Hepatocyte (in vitro differentiated cells): Measurements from ENCODE around the gene WDFY4. TPM values are rescaled to one million over a fixed set of nuclear protein-coding genes. Genes with fewer than 3 reads are reported as not detected.

ENCODE experiments used
- DNase-seq: peaks from one replicate; pipeline ENCODE4 v3.0.0-alpha.2; 2016; ENCODE audit warnings: low spot score
- H2AFZ ChIP-seq: fragments of 200-600 bp; sonication (generic); 2 replicates; pipeline ENCODE4 v1.6.0; 2016; ENCODE audit warnings: antibody characterized with exemption, mild to moderate bottlenecking
- H3K27ac ChIP-seq: fragments of 200-600 bp; sonication (generic); 2 replicates; pipeline ENCODE4 v1.5.1; 2016; ENCODE audit warnings: mild to moderate bottlenecking
- H3K27me3 ChIP-seq: fragments of 200-600 bp; sonication (generic); 2 replicates; pipeline ENCODE4 v1.6.1; 2016
- H3K36me3 ChIP-seq: fragments of 200-600 bp; sonication (generic); replicated peaks from 2 replicates; pipeline ENCODE4 v1.5.1; 2016; ENCODE audit warnings: low read depth; ENCODE audit not compliant: insufficient read depth
- H3K4me1 ChIP-seq: fragments of 200-600 bp; sonication (generic); 2 replicates; pipeline ENCODE4 v1.5.1; 2016; ENCODE audit warnings: mild to moderate bottlenecking, moderate library complexity; ENCODE audit not compliant: insufficient read depth
- H3K4me2 ChIP-seq: fragments of 200-600 bp; sonication (generic); 2 replicates; pipeline ENCODE4 v1.6.0; 2016
- H3K4me3 ChIP-seq: fragments of 200-600 bp; sonication (generic); 2 replicates; pipeline ENCODE4 v1.5.1; 2016; ENCODE audit warnings: mild to moderate bottlenecking
- H3K79me2 ChIP-seq: fragments of 200-600 bp; sonication (generic); 2 replicates; pipeline ENCODE4 v1.6.0; 2017; ENCODE audit warnings: mild to moderate bottlenecking
- H3K9me2 ChIP-seq: fragments of 200-600 bp; sonication (generic); replicated peaks from 2 replicates; pipeline ENCODE4 v1.6.0; 2017; ENCODE audit warnings: mild to moderate bottlenecking; ENCODE audit not compliant: insufficient read depth
- H3K9me3 ChIP-seq: fragments of 200-600 bp; sonication (generic); 2 replicates; pipeline ENCODE4 v1.5.1; 2016; ENCODE audit warnings: low read depth, mild to moderate bottlenecking
- H4K20me1 ChIP-seq: fragments of 200-600 bp; sonication (generic); 2 replicates; pipeline ENCODE4 v1.6.0; 2016; ENCODE audit warnings: mild to moderate bottlenecking; ENCODE audit not compliant: insufficient read depth, poor library complexity, severe bottlenecking
- CTCF ChIP-seq: fragments of 200-600 bp; sonication (generic); IDR thresholded peaks from 2 replicates; pipeline ENCODE4 v1.5.1; 2016; ENCODE audit warnings: antibody characterized with exemption, mild to moderate bottlenecking; ENCODE audit not compliant: poor library complexity
- EZH2 ChIP-seq: fragments of 200-600 bp; sonication (generic); IDR thresholded peaks from 2 replicates; pipeline ENCODE4 v1.6.1; 2016; ENCODE audit warnings: antibody characterized with exemption, mild to moderate bottlenecking, borderline replicate concordance
- EZH2phosphoT487 ChIP-seq: fragments of 200-600 bp; sonication (generic); IDR thresholded peaks from one replicate; pipeline ENCODE4 v1.6.1; 2018; ENCODE audit warnings: antibody characterized with exemption, mild to moderate bottlenecking, low read depth, moderate library complexity; ENCODE audit not compliant: unreplicated experiment, severe bottlenecking
- WGBS: methylation state at CpG from one replicate; pipeline ENCODE4 v1.1.6; 2016; ENCODE audit warnings: low lambda C conversion rate; ENCODE audit errors: missing lambda C conversion rate; 5-methylcytosine and 5-hydroxymethylcytosine counted together
- polyA plus RNA-seq: library from polyadenylated mRNA; unstranded; fragments of >200 nt; fragmentation: Nextera tagmentation; extraction: Ambion mirVana; gene quantifications from 2 replicates; pipeline ENCODE4 v1.2.1, GENCODE V29; 2016
- total RNA-seq: library from RNA; depleted of rRNA; stranded (reverse); fragments of >200 nt; gene quantifications from 2 replicates; pipeline ENCODE4 v1.2.3, GENCODE V29; 2014

WDFY4 gene
- total and polyA plus RNA-seq, 2 experiments from 2014 or later: 0.43 to 0.91 TPM

- H3K9me3 ChIP-seq: no peaks in the 10 kb centered on the region
- H3K36me3 ChIP-seq: no peaks in the 10 kb centered on the region
- no peaks in the 10 kb centered on the region for H3K9me2 ChIP-seq
- H4K20me1 ChIP-seq: no peaks in the 10 kb centered on the region
- H3K4me2 ChIP-seq: no peak overlapping the region
- H3K27me3 ChIP-seq: no peaks in the 10 kb centered on the region
- H2AFZ ChIP-seq: no peak overlapping the region
- 90% methylated on average over 4 of the region's 4 CpGs for WGBS
- no peak for TF ChIP-seq EZH2
- no peak for TF ChIP-seq CTCF
- no peak for DNase-seq
- no peak overlapping the region for H3K27ac ChIP-seq
- no peak overlapping the region for H3K4me3 ChIP-seq
- H3K4me1 ChIP-seq: no peaks in the 10 kb centered on the region
- no peaks in the 10 kb centered on the region for H3K79me2 ChIP-seq
Measured at GRCh38 chr10:48811917-48812316, 127.2 kb downstream of the WDFY4 start.

- H3K27me3 ChIP-seq: no peaks in the 10 kb centered on the region
- 73% methylated on average over 1 of the region's 1 CpG for WGBS
- H3K9me2 ChIP-seq: no peaks in the 10 kb centered on the region
- no peaks in the 10 kb centered on the region for H3K4me1 ChIP-seq
- H4K20me1 ChIP-seq: no peaks in the 10 kb centered on the region
- no peak overlapping the region for H2AFZ ChIP-seq
- no peak overlapping the region for H3K4me3 ChIP-seq
- DNase-seq: no peak
- no peaks in the 10 kb centered on the region for H3K79me2 ChIP-seq
- H3K4me2 ChIP-seq: no peak overlapping the region
- H3K27ac ChIP-seq: no peak overlapping the region
- no peaks in the 10 kb centered on the region for H3K36me3 ChIP-seq
- TF ChIP-seq CTCF: no peak
- TF ChIP-seq EZH2: no peak
- no peak for TF ChIP-seq EZH2phosphoT487
- no peaks in the 10 kb centered on the region for H3K9me3 ChIP-seq
Measured at GRCh38 chr10:48813291-48813690, 128.6 kb downstream of the WDFY4 start.

- no peak for TF ChIP-seq EZH2phosphoT487
- no peak for TF ChIP-seq EZH2
- no peak for TF ChIP-seq CTCF
- Histone ChIP-seq H3K4me3 (no peak overlapping the region), H3K9me3 (no peaks in the 10 kb centered on the region), H3K36me3 (no peaks in the 10 kb centered on the region), H3K4me2 (no peak overlapping the region), H4K20me1 (no peaks in the 10 kb centered on the region), H2AFZ (no peak overlapping the region), H3K27me3 (no peaks in the 10 kb centered on the region), H3K79me2 (no peaks in the 10 kb centered on the region), H3K27ac (no peak overlapping the region), H3K9me2 (no peaks in the 10 kb centered on the region), H3K4me1 (no peaks in the 10 kb centered on the region)
- DNase-seq: no peak
- WGBS: 89% methylated on average over 3 of the region's 3 CpGs
Measured at GRCh38 chr10:48813825-48814224, 129.2 kb downstream of the WDFY4 start.

GRCh38 chr10:48814933-48815332 lies 130.3 kb downstream of the WDFY4 start:
- Histone ChIP-seq H3K27me3 (no peaks in the 10 kb centered on the region), H3K36me3 (no peaks in the 10 kb centered on the region), H2AFZ (no peak overlapping the region), H3K79me2 (no peaks in the 10 kb centered on the region), H3K9me2 (no peaks in the 10 kb centered on the region), H4K20me1 (no peaks in the 10 kb centered on the region), H3K4me2 (no peak overlapping the region), H3K27ac (peak overlapping the region; percentile 19), H3K4me1 (no peaks in the 10 kb centered on the region), H3K9me3 (no peaks in the 10 kb centered on the region), H3K4me3 (no peak overlapping the region)
- DNase-seq: no peak
- 24% methylated on average over 1 of the region's 1 CpG for WGBS
- TF ChIP-seq EZH2 (no peak), CTCF (no peak), EZH2phosphoT487 (no peak)
